WTC11 (cell line): Measurements from ENCODE around the gene TMEM135. TPM values are rescaled to one million over a fixed set of nuclear protein-coding genes. Genes with fewer than 3 reads are reported as not detected.

Experiments used
- ATAC-seq: fragments of 200-7000 bp; cut with Tn5 transposase; 2 replicates; pipeline ENCODE4 v1.10.0; 2021; ENCODE audit warnings: mild to moderate bottlenecking, moderate library complexity
- CTCF ChIA-PET: fragments of 300-600 bp; sonication (Branson Sonifier 250); formaldehyde crosslinking; loops from one replicate; lab custom pipeline; 2021; ENCODE audit warnings: antibody characterized with exemption; lab: Charles Lee
- POLR2A ChIA-PET: fragments of 350-600 bp; sonication (Branson Sonifier 250); formaldehyde crosslinking; loops from one replicate; lab custom pipeline; 2021; ENCODE audit warnings: antibody characterized with exemption; lab: Charles Lee
- DNase-seq: peaks from one replicate; pipeline ENCODE4 v3.0.0; 2021; ENCODE audit warnings: low spot score
- H3K27ac Mint-ChIP-seq: 2 replicates; pipeline ENCODE4 v1.8.0; 2021; ENCODE audit warnings: mixed read lengths
- H3K27me3 Mint-ChIP-seq: 2 replicates; pipeline ENCODE4 v1.8.0; 2021; ENCODE audit warnings: low read depth, mild to moderate bottlenecking, moderate library complexity, mixed read lengths
- H3K36me3 Mint-ChIP-seq: 2 replicates; pipeline ENCODE4 v1.8.0; 2021; ENCODE audit warnings: mixed read lengths
- H3K4me1 Mint-ChIP-seq: 2 replicates; pipeline ENCODE4 v1.8.0; 2022; ENCODE audit warnings: mixed read lengths
- H3K4me3 Mint-ChIP-seq: 2 replicates; pipeline ENCODE4 v1.8.0; 2021; ENCODE audit warnings: mild to moderate bottlenecking, moderate library complexity, mixed read lengths
- H3K9me3 Mint-ChIP-seq: 2 replicates; pipeline ENCODE4 v1.8.0; 2021; ENCODE audit warnings: mixed read lengths
- E2F1 ChIP-seq: sonication (generic); formaldehyde crosslinking; IDR thresholded peaks from 2 replicates; pipeline ENCODE4 v1.8.0; 2022; ENCODE audit warnings: mild to moderate bottlenecking, missing genetic modification reagents
- ESRRA ChIP-seq: sonication (generic); formaldehyde crosslinking; IDR thresholded peaks from 2 replicates; pipeline ENCODE4 v1.8.1; 2022; ENCODE audit warnings: mild to moderate bottlenecking, missing genetic modification reagents, borderline replicate concordance
- MXD4 ChIP-seq: fragments of 250-450 bp; sonication (Bioruptor Pico); IDR thresholded peaks from 2 replicates; pipeline ENCODE4 v1.8.0; 2021; ENCODE audit warnings: mild to moderate bottlenecking, moderate library complexity, borderline replicate concordance
- PRDM15 ChIP-seq: sonication (generic); formaldehyde crosslinking; IDR thresholded peaks from 2 replicates; pipeline ENCODE4 v1.8.0; 2022; ENCODE audit warnings: missing genetic modification reagents
- PRRX2 ChIP-seq: fragments of 250-450 bp; sonication (Bioruptor Pico); IDR thresholded peaks from 2 replicates; pipeline ENCODE4 v1.8.0; 2021; ENCODE audit warnings: mild to moderate bottlenecking
- SMAD3 ChIP-seq: sonication (generic); formaldehyde crosslinking; IDR thresholded peaks from 2 replicates; pipeline ENCODE4 v1.8.0; 2022; ENCODE audit warnings: missing genetic modification reagents, mild to moderate bottlenecking, borderline replicate concordance
- TEAD1 ChIP-seq: sonication (generic); formaldehyde crosslinking; IDR thresholded peaks from 2 replicates; pipeline ENCODE4 v1.8.0; 2022; ENCODE audit warnings: mild to moderate bottlenecking, missing genetic modification reagents
- ZNF121 ChIP-seq: sonication (generic); formaldehyde crosslinking; IDR thresholded peaks from 2 replicates; pipeline ENCODE4 v1.8.0; 2023; ENCODE audit warnings: missing genetic modification reagents
- ZNF416 ChIP-seq: fragments of 250-450 bp; sonication (Bioruptor Pico); IDR thresholded peaks from 2 replicates; pipeline ENCODE4 v1.9.0; 2021; ENCODE audit warnings: mild to moderate bottlenecking, inconsistent platforms
- ZNF671 ChIP-seq: fragments of 250-450 bp; sonication (Bioruptor Pico); IDR thresholded peaks from 2 replicates; pipeline ENCODE4 v1.8.0; 2021; ENCODE audit warnings: mild to moderate bottlenecking
- total RNA-seq: library from RNA; stranded (reverse); gene quantifications from 3 replicates; pipeline ENCODE4 v1.2.3, GENCODE V29; 2021
- TF ChIP-seq, protein P1 (sequence below): fragments of 250-450 bp; sonication (Bioruptor Pico); IDR thresholded peaks from 2 replicates; pipeline ENCODE4 v1.9.0; 2021; ENCODE audit warnings: mild to moderate bottlenecking
- TF ChIP-seq, protein P2 (sequence below): sonication (generic); formaldehyde crosslinking; IDR thresholded peaks from 2 replicates; pipeline ENCODE4 v1.8.0; 2022; ENCODE audit warnings: mild to moderate bottlenecking, missing genetic modification reagents
- TF ChIP-seq, protein P3 (sequence below): fragments of 250-450 bp; sonication (Bioruptor Pico); conservative IDR thresholded peaks from 2 replicates; pipeline ENCODE4 v1.9.0; 2021; ENCODE audit warnings: mild to moderate bottlenecking
- TF ChIP-seq, protein P4 (sequence below): fragments of 250-450 bp; sonication (Bioruptor Pico); IDR thresholded peaks from 2 replicates; pipeline ENCODE4 v1.8.0; 2021; ENCODE audit warnings: mild to moderate bottlenecking
- TF ChIP-seq, protein P5 (sequence below): sonication (generic); formaldehyde crosslinking; IDR thresholded peaks from 2 replicates; pipeline ENCODE4 v1.8.0; 2023; ENCODE audit warnings: missing genetic modification reagents, mild to moderate bottlenecking, borderline replicate concordance
- TF ChIP-seq, protein P6 (sequence below): fragments of 200-600 bp; IDR thresholded peaks from 2 replicates; pipeline ENCODE4 v1.8.0; 2022; ENCODE audit warnings: antibody characterized with exemption

The TMEM135 gene
- total RNA-seq, 1 experiment from 2014 or later = 35.8 TPM

GRCh38 chr11:87185228-87185627, 147.5 kb downstream of the TMEM135 start (continued):
- TF ChIP-seq, protein P1, sequence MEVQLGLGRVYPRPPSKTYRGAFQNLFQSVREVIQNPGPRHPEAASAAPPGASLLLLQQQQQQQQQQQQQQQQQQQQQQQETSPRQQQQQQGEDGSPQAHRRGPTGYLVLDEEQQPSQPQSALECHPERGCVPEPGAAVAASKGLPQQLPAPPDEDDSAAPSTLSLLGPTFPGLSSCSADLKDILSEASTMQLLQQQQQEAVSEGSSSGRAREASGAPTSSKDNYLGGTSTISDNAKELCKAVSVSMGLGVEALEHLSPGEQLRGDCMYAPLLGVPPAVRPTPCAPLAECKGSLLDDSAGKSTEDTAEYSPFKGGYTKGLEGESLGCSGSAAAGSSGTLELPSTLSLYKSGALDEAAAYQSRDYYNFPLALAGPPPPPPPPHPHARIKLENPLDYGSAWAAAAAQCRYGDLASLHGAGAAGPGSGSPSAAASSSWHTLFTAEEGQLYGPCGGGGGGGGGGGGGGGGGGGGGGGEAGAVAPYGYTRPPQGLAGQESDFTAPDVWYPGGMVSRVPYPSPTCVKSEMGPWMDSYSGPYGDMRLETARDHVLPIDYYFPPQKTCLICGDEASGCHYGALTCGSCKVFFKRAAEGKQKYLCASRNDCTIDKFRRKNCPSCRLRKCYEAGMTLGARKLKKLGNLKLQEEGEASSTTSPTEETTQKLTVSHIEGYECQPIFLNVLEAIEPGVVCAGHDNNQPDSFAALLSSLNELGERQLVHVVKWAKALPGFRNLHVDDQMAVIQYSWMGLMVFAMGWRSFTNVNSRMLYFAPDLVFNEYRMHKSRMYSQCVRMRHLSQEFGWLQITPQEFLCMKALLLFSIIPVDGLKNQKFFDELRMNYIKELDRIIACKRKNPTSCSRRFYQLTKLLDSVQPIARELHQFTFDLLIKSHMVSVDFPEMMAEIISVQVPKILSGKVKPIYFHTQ (CRISPR knock-in tag) = no peak
- TF ChIP-seq, protein P2, sequence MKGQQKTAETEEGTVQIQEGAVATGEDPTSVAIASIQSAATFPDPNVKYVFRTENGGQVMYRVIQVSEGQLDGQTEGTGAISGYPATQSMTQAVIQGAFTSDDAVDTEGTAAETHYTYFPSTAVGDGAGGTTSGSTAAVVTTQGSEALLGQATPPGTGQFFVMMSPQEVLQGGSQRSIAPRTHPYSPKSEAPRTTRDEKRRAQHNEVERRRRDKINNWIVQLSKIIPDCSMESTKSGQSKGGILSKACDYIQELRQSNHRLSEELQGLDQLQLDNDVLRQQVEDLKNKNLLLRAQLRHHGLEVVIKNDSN (CRISPR knock-in tag) = no peak

DNA sequence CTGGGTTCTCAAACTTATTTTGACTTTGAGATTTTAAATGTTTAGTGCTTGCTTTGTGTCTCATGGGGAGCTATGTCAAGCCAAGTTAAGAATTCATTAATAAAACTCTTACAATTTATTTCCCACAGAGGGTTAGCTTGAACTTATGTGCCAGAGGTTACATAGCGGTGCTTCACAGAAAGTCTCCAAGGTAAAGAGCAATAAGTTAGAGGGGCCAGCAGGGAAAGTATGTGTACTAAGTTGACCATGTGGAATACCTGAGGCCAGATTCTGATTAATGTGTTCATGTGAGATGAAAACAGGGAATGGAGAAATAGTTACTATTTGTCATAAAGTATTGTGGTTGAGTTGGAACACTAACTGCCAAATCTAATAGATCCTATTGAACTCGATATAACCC, 149.3 kb downstream of the TMEM135 start:
- H3K27me3 Mint-ChIP-seq = no peaks in the 10 kb centered on the region
- DNase-seq (no peak), ATAC-seq (no peak)
- H3K27ac Mint-ChIP-seq = no peak overlapping the region
- no peak overlapping the region for H3K4me3 Mint-ChIP-seq
- ChIA-PET POLR2A (no interaction called here), CTCF (no interaction called here)
- no peaks in the 10 kb centered on the region for H3K36me3 Mint-ChIP-seq
- H3K4me1 Mint-ChIP-seq = no peaks in the 10 kb centered on the region
- H3K9me3 Mint-ChIP-seq = no peaks in the 10 kb centered on the region
- TF ChIP-seq SMAD3 = no peak
- TF ChIP-seq ZNF416 = no peak
- no peak for TF ChIP-seq PRRX2 (CRISPR knock-in tag)
- TF ChIP-seq, protein P3, sequence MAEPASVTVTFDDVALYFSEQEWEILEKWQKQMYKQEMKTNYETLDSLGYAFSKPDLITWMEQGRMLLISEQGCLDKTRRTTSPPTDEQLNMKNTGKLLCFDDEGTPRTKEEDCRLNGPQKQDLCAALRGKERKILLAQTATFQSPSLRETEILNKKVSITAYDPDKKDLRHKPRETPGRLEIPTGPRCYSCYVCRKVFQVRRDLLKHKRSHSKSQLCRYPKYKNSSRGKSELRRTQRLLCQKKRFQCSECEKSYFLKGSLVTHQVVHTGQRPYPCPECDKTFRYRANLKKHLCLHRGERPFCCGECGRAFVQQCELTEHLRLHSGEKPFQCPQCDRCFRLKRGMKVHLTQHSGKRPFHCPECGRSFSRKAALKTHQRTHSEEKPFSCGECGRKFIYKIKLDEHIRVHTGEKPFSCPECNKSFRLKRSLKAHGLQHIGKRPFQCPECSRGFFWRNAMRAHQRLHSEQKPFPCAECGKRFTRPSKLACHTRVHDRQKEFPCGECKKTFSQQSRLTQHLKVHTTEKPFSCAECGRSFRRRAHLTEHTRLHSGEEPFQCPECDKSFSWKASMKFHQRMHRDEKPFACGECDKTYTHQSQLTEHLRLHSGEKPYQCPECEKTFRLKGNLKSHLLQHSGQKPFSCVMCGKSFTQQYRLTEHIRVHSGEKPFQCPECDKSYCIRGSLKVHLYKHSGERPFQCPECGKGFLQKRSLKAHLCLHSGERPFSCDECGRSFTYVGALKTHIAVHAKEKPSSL (CRISPR knock-in tag) = no peak
- no peak for TF ChIP-seq ESRRA
- no peak for TF ChIP-seq MXD4
- TF ChIP-seq, protein P4, sequence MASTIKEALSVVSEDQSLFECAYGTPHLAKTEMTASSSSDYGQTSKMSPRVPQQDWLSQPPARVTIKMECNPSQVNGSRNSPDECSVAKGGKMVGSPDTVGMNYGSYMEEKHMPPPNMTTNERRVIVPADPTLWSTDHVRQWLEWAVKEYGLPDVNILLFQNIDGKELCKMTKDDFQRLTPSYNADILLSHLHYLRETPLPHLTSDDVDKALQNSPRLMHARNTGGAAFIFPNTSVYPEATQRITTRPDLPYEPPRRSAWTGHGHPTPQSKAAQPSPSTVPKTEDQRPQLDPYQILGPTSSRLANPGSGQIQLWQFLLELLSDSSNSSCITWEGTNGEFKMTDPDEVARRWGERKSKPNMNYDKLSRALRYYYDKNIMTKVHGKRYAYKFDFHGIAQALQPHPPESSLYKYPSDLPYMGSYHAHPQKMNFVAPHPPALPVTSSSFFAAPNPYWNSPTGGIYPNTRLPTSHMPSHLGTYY (CRISPR knock-in tag) = no peak
- no peak for TF ChIP-seq PRDM15 (CRISPR knock-in tag)
- TF ChIP-seq, protein P5, sequence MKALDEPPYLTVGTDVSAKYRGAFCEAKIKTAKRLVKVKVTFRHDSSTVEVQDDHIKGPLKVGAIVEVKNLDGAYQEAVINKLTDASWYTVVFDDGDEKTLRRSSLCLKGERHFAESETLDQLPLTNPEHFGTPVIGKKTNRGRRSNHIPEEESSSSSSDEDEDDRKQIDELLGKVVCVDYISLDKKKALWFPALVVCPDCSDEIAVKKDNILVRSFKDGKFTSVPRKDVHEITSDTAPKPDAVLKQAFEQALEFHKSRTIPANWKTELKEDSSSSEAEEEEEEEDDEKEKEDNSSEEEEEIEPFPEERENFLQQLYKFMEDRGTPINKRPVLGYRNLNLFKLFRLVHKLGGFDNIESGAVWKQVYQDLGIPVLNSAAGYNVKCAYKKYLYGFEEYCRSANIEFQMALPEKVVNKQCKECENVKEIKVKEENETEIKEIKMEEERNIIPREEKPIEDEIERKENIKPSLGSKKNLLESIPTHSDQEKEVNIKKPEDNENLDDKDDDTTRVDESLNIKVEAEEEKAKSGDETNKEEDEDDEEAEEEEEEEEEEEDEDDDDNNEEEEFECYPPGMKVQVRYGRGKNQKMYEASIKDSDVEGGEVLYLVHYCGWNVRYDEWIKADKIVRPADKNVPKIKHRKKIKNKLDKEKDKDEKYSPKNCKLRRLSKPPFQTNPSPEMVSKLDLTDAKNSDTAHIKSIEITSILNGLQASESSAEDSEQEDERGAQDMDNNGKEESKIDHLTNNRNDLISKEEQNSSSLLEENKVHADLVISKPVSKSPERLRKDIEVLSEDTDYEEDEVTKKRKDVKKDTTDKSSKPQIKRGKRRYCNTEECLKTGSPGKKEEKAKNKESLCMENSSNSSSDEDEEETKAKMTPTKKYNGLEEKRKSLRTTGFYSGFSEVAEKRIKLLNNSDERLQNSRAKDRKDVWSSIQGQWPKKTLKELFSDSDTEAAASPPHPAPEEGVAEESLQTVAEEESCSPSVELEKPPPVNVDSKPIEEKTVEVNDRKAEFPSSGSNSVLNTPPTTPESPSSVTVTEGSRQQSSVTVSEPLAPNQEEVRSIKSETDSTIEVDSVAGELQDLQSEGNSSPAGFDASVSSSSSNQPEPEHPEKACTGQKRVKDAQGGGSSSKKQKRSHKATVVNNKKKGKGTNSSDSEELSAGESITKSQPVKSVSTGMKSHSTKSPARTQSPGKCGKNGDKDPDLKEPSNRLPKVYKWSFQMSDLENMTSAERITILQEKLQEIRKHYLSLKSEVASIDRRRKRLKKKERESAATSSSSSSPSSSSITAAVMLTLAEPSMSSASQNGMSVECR (CRISPR knock-in tag) = no peak
- no peak for TF ChIP-seq ZNF121
- TF ChIP-seq, protein P6, sequence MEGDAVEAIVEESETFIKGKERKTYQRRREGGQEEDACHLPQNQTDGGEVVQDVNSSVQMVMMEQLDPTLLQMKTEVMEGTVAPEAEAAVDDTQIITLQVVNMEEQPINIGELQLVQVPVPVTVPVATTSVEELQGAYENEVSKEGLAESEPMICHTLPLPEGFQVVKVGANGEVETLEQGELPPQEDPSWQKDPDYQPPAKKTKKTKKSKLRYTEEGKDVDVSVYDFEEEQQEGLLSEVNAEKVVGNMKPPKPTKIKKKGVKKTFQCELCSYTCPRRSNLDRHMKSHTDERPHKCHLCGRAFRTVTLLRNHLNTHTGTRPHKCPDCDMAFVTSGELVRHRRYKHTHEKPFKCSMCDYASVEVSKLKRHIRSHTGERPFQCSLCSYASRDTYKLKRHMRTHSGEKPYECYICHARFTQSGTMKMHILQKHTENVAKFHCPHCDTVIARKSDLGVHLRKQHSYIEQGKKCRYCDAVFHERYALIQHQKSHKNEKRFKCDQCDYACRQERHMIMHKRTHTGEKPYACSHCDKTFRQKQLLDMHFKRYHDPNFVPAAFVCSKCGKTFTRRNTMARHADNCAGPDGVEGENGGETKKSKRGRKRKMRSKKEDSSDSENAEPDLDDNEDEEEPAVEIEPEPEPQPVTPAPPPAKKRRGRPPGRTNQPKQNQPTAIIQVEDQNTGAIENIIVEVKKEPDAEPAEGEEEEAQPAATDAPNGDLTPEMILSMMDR = no peak
- TF ChIP-seq ZNF671 (CRISPR knock-in tag) = no peak
- no peak for TF ChIP-seq TEAD1 (CRISPR knock-in tag)
- no peak for TF ChIP-seq E2F1 (CRISPR knock-in tag)
